ENCODE data around the gene TXNDC2. TPM values are rescaled to one million over a fixed set of nuclear protein-coding genes. Genes with fewer than 3 reads are reported as not detected.

Gene TXNDC2
- total and polyA plus RNA-seq, 2 of the 4 experiments (the other 2 are of a cell fraction) = 0.18 TPM; not detected in 1

- no peak for TF ChIP-seq ELK1 (IDR thresholded peaks at IDR 0.05; ENCODE audit: borderline replicate concordance, low read depth, low read length)
- no peak; the same call in 1 of the 2 replicates for TF ChIP-seq CHD1 (IDR thresholded peaks at IDR 0.05; ENCODE audit: low read depth, low read length)
- TF ChIP-seq RFX5 (IDR thresholded peaks at IDR 0.05; ENCODE audit: low read depth, low read length) = no peak
These were observed 29.0 kb downstream of the TXNDC2 start (continued) for GRCh38 chr18:9914584-9915290.
